CD14-positive monocyte (primary cell): ENCODE measurements around the gene FGF14. TPM values are rescaled to one million over a fixed set of nuclear protein-coding genes. Genes with fewer than 3 reads are reported as not detected.

Experiments
- DNase-seq, 3 donors: peaks; one replicate each; pipeline ENCODE4 v3.0.0-alpha.2; 2011 to 2022
- H2AFZ ChIP-seq: 2 replicates; pipeline ENCODE4 v1.6.0; 2012; ENCODE audit warnings: mild to moderate bottlenecking, low read depth, low read length, inconsistent platforms; ENCODE audit not compliant: insufficient read depth, poor library complexity, severe bottlenecking
- H3K27ac ChIP-seq, 2 donors: 1 replicate in 1 of 2; 2 replicates in 1 of 2; pipeline ENCODE4 v1.5.1; 2012 to 2013; ENCODE audit warnings: low read length in 2 of 2, control low read depth in 1 of 2, inconsistent platforms in 1 of 2, low read depth in 1 of 2, mild to moderate bottlenecking in 1 of 2
- H3K27me3 ChIP-seq, 2 donors: one replicate each; pipeline versions ENCODE4 v1.6.0 to v1.6.1; 2011 to 2013; ENCODE audit warnings: low read length in 2 of 2; ENCODE audit not compliant: control insufficient read depth in 2 of 2, insufficient read depth in 2 of 2
- H3K36me3 ChIP-seq, 2 donors: replicated peaks in 1 of 2; 1 replicate in 1 of 2; 2 replicates in 1 of 2; pipeline versions ENCODE4 v1.5.1 to v1.6.1; 2012 to 2013; ENCODE audit warnings: low read length in 2 of 2, control low read depth in 1 of 2, inconsistent platforms in 1 of 2, mild to moderate bottlenecking in 1 of 2; ENCODE audit not compliant: insufficient read depth in 2 of 2, control insufficient read depth in 1 of 2
- H3K4me1 ChIP-seq, 2 donors: 1 replicate in 1 of 2; 2 replicates in 1 of 2; pipeline versions ENCODE4 v1.5.1 to v1.6.1; 2012 to 2013; ENCODE audit warnings: low read length in 2 of 2, control low read depth in 1 of 2, inconsistent platforms in 1 of 2, mild to moderate bottlenecking in 1 of 2, moderate library complexity in 1 of 2; ENCODE audit not compliant: insufficient read depth in 2 of 2, control insufficient read depth in 1 of 2
- H3K4me2 ChIP-seq: replicated peaks from 2 replicates; pipeline ENCODE3; 2012; ENCODE audit warnings: low read length, moderate library complexity, mild to moderate bottlenecking; ENCODE audit not compliant: poor library complexity, severe bottlenecking; ENCODE audit errors: extremely low read depth
- H3K4me3 ChIP-seq, 3 experiments: fragments of 200-600 bp in 1 of 3; sonication (generic) in 1 of 3; replicated peaks in 1 of 3; 1 replicate in 2 of 3; 2 replicates in 1 of 3; pipeline ENCODE4 v1.5.1; 2011 to 2013; ENCODE audit warnings: low read length in 3 of 3, mild to moderate bottlenecking in 3 of 3, control low read depth in 2 of 3, low read depth in 2 of 3, inconsistent platforms in 1 of 3, moderate library complexity in 1 of 3
- H3K79me2 ChIP-seq: 2 replicates; pipeline ENCODE4 v1.6.0; 2012; ENCODE audit warnings: mild to moderate bottlenecking, control low read depth, inconsistent platforms, low read length, moderate library complexity; ENCODE audit not compliant: insufficient read depth
- H3K9ac ChIP-seq: 2 replicates; pipeline ENCODE4 v1.6.0; 2017; ENCODE audit warnings: low read length, mild to moderate bottlenecking; ENCODE audit not compliant: insufficient read depth, poor library complexity, severe bottlenecking
- H3K9me3 ChIP-seq, 2 donors: replicated peaks in 1 of 2; 1 replicate in 1 of 2; 2 replicates in 1 of 2; pipeline versions ENCODE4 v1.5.1 to v1.6.1; 2012 to 2013; ENCODE audit warnings: low read length in 2 of 2, control low read depth in 1 of 2; ENCODE audit not compliant: control insufficient read depth in 1 of 2, insufficient read depth in 1 of 2
- H4K20me1 ChIP-seq: 2 replicates; pipeline ENCODE4 v1.6.0; 2012; ENCODE audit warnings: mild to moderate bottlenecking, low read length, control low read depth, moderate library complexity; ENCODE audit not compliant: insufficient read depth
- H3K27ac Mint-ChIP-seq, 7 donors: one replicate each; pipeline ENCODE4 v1.8.0; 2020; ENCODE audit warnings: mild to moderate bottlenecking in 7 of 7, mixed read lengths in 7 of 7, moderate library complexity in 6 of 7, inconsistent platforms in 2 of 7
- H3K27me3 Mint-ChIP-seq, 3 donors: one replicate each; pipeline ENCODE4 v1.8.0; 2021 to 2022; ENCODE audit warnings: low read depth in 3 of 3, mild to moderate bottlenecking in 3 of 3, mixed read lengths in 3 of 3, moderate library complexity in 3 of 3, inconsistent platforms in 1 of 3
- H3K36me3 Mint-ChIP-seq, 2 donors: one replicate each; pipeline ENCODE4 v1.8.0; 2020; ENCODE audit warnings: mixed read lengths in 2 of 2, inconsistent platforms in 1 of 2, mild to moderate bottlenecking in 1 of 2
- H3K4me1 Mint-ChIP-seq: one replicate; pipeline ENCODE4 v1.8.0; 2020; ENCODE audit warnings: mild to moderate bottlenecking, mixed read lengths
- H3K4me3 Mint-ChIP-seq, 2 donors: one replicate each; pipeline ENCODE4 v1.8.0; 2020; ENCODE audit warnings: mild to moderate bottlenecking in 2 of 2, mixed read lengths in 2 of 2, moderate library complexity in 1 of 2
- H3K9me3 Mint-ChIP-seq, 7 donors: one replicate each; pipeline ENCODE4 v1.8.0; 2020 to 2022; ENCODE audit warnings: mixed read lengths in 7 of 7, mild to moderate bottlenecking in 6 of 7, moderate library complexity in 6 of 7, inconsistent platforms in 2 of 7
- CTCF ChIP-seq: fragments of 200-600 bp; IDR thresholded peaks from one replicate; pipeline ENCODE4 v1.8.0; 2022; ENCODE audit warnings: antibody characterized with exemption, mild to moderate bottlenecking
- WGBS: methylation state at CpG from one replicate; pipeline ENCODE4 v1.1.5; 2013; ENCODE audit warnings: missing lambda C conversion rate; ENCODE audit not compliant: insufficient coverage; 5-methylcytosine and 5-hydroxymethylcytosine counted together
- intact Hi-C, 2 donors: fragments of 100-400 bp; cut with micrococcal nuclease; formaldehyde crosslinking; loops; one replicate each; pipeline versions ENCODE4 v1.15.0 to v1.15.1; 2023
- polyA plus RNA-seq, 3 donors: library from polyadenylated mRNA; depleted of rRNA in 1 of 3; unstranded in 2 of 3; stranded (reverse) in 1 of 3; fragments of 300-500 nt in 2 of 3; fragments of >200 nt in 1 of 3; fragmentation: Illumina TruSeq in 2 of 3; gene quantifications; 1 replicate in 2 of 3; 2 replicates in 1 of 3; pipeline ENCODE4 v1.2.3, GENCODE V29; 2012 to 2021

FGF14 gene
- polyA plus RNA-seq, 3 donors, result not detected

- intact Hi-C loops, result no loop called here
- Histone ChIP-seq H3K27ac (no peak overlapping the region), H3K27me3 (no peaks in the 10 kb centered on the region), H4K20me1 (no peaks in the 10 kb centered on the region), H3K4me2 (no peak overlapping the region), H3K9ac (no peak overlapping the region), H3K36me3 (no peaks in the 10 kb centered on the region), H3K4me1 (no peaks in the 10 kb centered on the region), H3K9me3 (no peaks in the 10 kb centered on the region), H3K4me3 (no peak overlapping the region), H3K79me2 (no peaks in the 10 kb centered on the region), H2AFZ (no peak overlapping the region)
- no peak for DNase-seq
- no peak overlapping the region for H3K4me3 Mint-ChIP-seq
- no peaks in the 10 kb centered on the region for H3K4me1 Mint-ChIP-seq
- 100% methylated on average over 2 of the region's 3 CpGs for WGBS
- H3K9me3 Mint-ChIP-seq, result no peaks in the 10 kb centered on the region
- H3K27me3 Mint-ChIP-seq, result no peaks in the 10 kb centered on the region
- H3K36me3 Mint-ChIP-seq, result no peaks in the 10 kb centered on the region
- no peak overlapping the region for H3K27ac Mint-ChIP-seq
- no peak for TF ChIP-seq CTCF
Measured at GRCh38 chr13:101875091-101875490, 526.8 kb downstream of the FGF14 start.

DNA sequence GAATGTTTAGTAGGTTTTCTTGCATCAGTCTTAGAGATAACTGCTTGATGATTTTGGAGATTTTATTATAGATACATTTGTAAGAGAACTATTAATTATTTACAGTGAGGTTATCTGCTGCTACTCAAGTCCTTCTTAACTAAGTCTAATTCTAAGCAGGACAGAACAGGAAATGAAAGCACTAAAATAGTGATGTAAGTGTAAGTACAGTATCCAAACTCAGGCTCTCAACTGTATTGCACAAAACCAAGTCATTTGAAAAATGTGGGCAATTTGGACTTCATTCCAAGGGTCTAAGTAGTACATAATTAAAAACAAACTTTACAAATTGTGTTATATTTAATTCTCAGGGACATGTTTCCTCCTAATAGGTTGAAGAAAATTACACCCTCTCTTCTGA lies 532.3 kb downstream of the FGF14 start:
- Mint-ChIP-seq H3K4me3 (no peak overlapping the region), H3K27ac (no peak overlapping the region), H3K9me3 (no peaks in the 10 kb centered on the region), H3K36me3 (no peaks in the 10 kb centered on the region), H3K27me3 (no peaks in the 10 kb centered on the region), H3K4me1 (no peaks in the 10 kb centered on the region)
- Histone ChIP-seq H4K20me1 (no peaks in the 10 kb centered on the region), H2AFZ (no peak overlapping the region), H3K4me2 (no peak overlapping the region), H3K27ac (no peak overlapping the region), H3K4me1 (no peaks in the 10 kb centered on the region), H3K79me2 (no peaks in the 10 kb centered on the region), H3K9me3 (no peaks in the 10 kb centered on the region), H3K4me3 (no peak overlapping the region), H3K9ac (no peak overlapping the region), H3K36me3 (no peaks in the 10 kb centered on the region), H3K27me3 (no peaks in the 10 kb centered on the region)
- no peak for TF ChIP-seq CTCF
- intact Hi-C loops, result no loop called here
- no peak for DNase-seq
